MM.1S (cell line): Measurements from ENCODE around the gene RIN1.

Source experiments
- EZH2 ChIP-seq: fragments of 300-600 bp; sonication (generic); optimal IDR thresholded peaks from 2 replicates; pipeline ENCODE3; 2017; ENCODE audit warnings: low read depth, mild to moderate bottlenecking, antibody characterized with exemption, low read length, mixed read lengths
- TF ChIP-seq, protein P1 (sequence below): fragments of 300-600 bp; sonication (generic); IDR thresholded peaks from 2 replicates; pipeline ENCODE4 v1.5.1; 2016; ENCODE audit warnings: antibody characterized with exemption, low read length, mixed read lengths

- TF ChIP-seq EZH2: no peak
- TF ChIP-seq, protein P1, sequence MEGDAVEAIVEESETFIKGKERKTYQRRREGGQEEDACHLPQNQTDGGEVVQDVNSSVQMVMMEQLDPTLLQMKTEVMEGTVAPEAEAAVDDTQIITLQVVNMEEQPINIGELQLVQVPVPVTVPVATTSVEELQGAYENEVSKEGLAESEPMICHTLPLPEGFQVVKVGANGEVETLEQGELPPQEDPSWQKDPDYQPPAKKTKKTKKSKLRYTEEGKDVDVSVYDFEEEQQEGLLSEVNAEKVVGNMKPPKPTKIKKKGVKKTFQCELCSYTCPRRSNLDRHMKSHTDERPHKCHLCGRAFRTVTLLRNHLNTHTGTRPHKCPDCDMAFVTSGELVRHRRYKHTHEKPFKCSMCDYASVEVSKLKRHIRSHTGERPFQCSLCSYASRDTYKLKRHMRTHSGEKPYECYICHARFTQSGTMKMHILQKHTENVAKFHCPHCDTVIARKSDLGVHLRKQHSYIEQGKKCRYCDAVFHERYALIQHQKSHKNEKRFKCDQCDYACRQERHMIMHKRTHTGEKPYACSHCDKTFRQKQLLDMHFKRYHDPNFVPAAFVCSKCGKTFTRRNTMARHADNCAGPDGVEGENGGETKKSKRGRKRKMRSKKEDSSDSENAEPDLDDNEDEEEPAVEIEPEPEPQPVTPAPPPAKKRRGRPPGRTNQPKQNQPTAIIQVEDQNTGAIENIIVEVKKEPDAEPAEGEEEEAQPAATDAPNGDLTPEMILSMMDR: no peak
Measured at GRCh38 chr11:66367561-66368312, 31.5 kb upstream of the RIN1 start.
